GM23248 (cell line): ENCODE results near the gene HSD11B2.

Experiments used
- EZH2 ChIP-seq: fragments of 200-600 bp; sonication (generic); IDR thresholded peaks from 2 replicates; pipeline ENCODE4 v1.6.1; 2018; ENCODE audit warnings: antibody characterized with exemption, mild to moderate bottlenecking; ENCODE audit not compliant: insufficient read depth, poor library complexity, severe bottlenecking
- EZH2phosphoT487 ChIP-seq: fragments of 200-600 bp; sonication (generic); IDR thresholded peaks from 2 replicates; pipeline ENCODE4 v1.6.1; 2018; ENCODE audit warnings: antibody characterized with exemption, moderate library complexity, mild to moderate bottlenecking, low read depth; ENCODE audit not compliant: insufficient read depth

GRCh38 chr16:67438824-67439393 lies 8.0 kb downstream of the HSD11B2 start:
- no peak for TF ChIP-seq EZH2
- TF ChIP-seq EZH2phosphoT487 = no peak
